Measurements from ENCODE around the gene GRHPR. TPM values are rescaled to one million over a fixed set of nuclear protein-coding genes. Genes with fewer than 3 reads are reported as not detected.

Gene GRHPR
- total and polyA plus RNA-seq, 2 of the 8 experiments (the other 6 are each of a cell fraction or from before 2014, with no cell fraction given) = 97.0 to 201 TPM

DNA sequence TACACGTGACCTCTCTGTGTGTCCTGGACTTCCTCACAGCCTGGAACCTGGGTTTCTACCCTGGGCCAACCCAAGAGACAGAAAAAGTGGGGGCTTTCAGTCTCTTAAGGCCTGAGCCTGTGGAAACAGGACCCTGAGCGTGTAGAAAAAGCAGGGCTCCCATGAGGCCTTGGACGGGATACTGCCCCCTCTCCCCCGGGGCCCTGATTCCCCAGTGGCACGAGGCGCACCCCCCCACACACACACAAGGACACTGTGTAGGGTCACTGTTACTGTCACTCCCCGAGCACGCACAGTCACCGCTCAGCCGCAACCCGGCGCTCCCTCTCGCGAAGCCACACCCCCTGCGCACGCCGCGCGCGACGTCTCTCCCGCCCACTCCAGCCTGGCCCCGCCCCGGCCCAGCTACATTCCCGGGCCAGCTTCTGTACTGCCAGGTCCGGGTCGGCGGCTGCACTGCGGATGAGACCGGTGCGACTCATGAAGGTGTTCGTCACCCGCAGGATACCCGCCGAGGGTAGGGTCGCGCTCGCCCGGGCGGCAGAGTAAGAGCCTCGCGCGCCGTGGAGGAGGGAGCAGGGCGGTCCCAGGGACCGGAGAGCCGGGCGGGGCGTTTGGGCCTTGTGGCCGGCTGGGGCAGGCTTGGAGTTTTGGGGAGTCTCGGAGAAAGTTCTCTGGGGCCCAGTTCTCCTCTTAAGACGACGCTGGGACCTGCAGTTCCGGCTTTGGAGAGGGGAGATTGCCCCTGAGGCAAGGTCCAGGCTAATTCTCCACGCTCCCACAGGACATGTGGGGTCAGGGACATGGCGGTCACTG lies at the start of gene GRHPR (continued):
- TF ChIP-seq, protein P1, sequence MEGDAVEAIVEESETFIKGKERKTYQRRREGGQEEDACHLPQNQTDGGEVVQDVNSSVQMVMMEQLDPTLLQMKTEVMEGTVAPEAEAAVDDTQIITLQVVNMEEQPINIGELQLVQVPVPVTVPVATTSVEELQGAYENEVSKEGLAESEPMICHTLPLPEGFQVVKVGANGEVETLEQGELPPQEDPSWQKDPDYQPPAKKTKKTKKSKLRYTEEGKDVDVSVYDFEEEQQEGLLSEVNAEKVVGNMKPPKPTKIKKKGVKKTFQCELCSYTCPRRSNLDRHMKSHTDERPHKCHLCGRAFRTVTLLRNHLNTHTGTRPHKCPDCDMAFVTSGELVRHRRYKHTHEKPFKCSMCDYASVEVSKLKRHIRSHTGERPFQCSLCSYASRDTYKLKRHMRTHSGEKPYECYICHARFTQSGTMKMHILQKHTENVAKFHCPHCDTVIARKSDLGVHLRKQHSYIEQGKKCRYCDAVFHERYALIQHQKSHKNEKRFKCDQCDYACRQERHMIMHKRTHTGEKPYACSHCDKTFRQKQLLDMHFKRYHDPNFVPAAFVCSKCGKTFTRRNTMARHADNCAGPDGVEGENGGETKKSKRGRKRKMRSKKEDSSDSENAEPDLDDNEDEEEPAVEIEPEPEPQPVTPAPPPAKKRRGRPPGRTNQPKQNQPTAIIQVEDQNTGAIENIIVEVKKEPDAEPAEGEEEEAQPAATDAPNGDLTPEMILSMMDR (IDR thresholded peaks at IDR 0.05; ENCODE audit: control extremely low read depth in 1 of 3, insufficient read depth in 1 of 3, low read depth in 1 of 3, low read length in 3 of 3) = no peak
- TF ChIP-seq HDAC6 (IDR thresholded peaks at IDR 0.05; ENCODE audit: low read depth, low read length) (no peak), RAD21 (IDR thresholded peaks at IDR 0.05 in 1 of 2, conservative IDR thresholded peaks at IDR 0.05 in 1 of 2; ENCODE audit: low read depth in 2 of 2, low read length in 2 of 2) (no peak; a peak in 1 of 4 replicates), EGR1 (IDR thresholded peaks at IDR 0.05; ENCODE audit: borderline replicate concordance, low read depth, low read length) (no peak), NANOG (IDR thresholded peaks at IDR 0.05; ENCODE audit: insufficient read depth, low read depth, low read length, poor library complexity, severe bottlenecking) (no peak), KDM5A (IDR thresholded peaks at IDR 0.05; ENCODE audit: low read length) (no peak), POLR2A (IDR thresholded peaks at IDR 0.05; ENCODE audit: control extremely low read depth in 1 of 2, low read depth in 2 of 2, low read length in 2 of 2) (peak in 1 of 2 experiments; percentile 64; a peak in 2 of 3 replicates), CHD1 (IDR thresholded peaks at IDR 0.05; ENCODE audit: low read depth, low read length) (no peak)
- TF ChIP-seq, protein P2, sequence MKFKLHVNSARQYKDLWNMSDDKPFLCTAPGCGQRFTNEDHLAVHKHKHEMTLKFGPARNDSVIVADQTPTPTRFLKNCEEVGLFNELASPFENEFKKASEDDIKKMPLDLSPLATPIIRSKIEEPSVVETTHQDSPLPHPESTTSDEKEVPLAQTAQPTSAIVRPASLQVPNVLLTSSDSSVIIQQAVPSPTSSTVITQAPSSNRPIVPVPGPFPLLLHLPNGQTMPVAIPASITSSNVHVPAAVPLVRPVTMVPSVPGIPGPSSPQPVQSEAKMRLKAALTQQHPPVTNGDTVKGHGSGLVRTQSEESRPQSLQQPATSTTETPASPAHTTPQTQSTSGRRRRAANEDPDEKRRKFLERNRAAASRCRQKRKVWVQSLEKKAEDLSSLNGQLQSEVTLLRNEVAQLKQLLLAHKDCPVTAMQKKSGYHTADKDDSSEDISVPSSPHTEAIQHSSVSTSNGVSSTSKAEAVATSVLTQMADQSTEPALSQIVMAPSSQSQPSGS (IDR thresholded peaks at IDR 0.05; ENCODE audit: low read length) = no peak
- TF ChIP-seq, protein P3, sequence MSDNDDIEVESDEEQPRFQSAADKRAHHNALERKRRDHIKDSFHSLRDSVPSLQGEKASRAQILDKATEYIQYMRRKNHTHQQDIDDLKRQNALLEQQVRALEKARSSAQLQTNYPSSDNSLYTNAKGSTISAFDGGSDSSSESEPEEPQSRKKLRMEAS (IDR thresholded peaks at IDR 0.05) = no peak; the same call in 1 of the 2 replicates

Measured in H1 (cell line).